GM18870 (cell line): ENCODE results near the gene NPPB.

Source experiments
- ATAC-seq: cut with Tn5 transposase; IDR thresholded peaks from one replicate; pipeline ENCODE4 v1.9.1; 2021; ENCODE audit warnings: moderate library complexity; ENCODE audit not compliant: unreplicated experiment

Gene NPPB

GRCh38 chr1:11881749-11882441 is 23.1 kb upstream of the NPPB start:
- no peak for ATAC-seq

GRCh38 chr1:11880911-11881748 is 22.4 kb upstream of the NPPB start:
- ATAC-seq = no peak

- no peak for ATAC-seq
These were observed 21.4 kb upstream of the NPPB start for GRCh38 chr1:11880181-11880575.

- ATAC-seq = no peak
These were observed 20.8 kb upstream of the NPPB start for GRCh38 chr1:11879311-11880180.

GRCh38 chr1:11878891-11879190 is 20.1 kb upstream of the NPPB start:
- no peak for ATAC-seq

GRCh38 chr1:11878081-11878890 is 19.5 kb upstream of the NPPB start:
- no peak for ATAC-seq

GRCh38 chr1:11877074-11877473 is 18.3 kb upstream of the NPPB start:
- no peak for ATAC-seq

GRCh38 chr1:11875094-11875493 is 16.3 kb upstream of the NPPB start:
- no peak for ATAC-seq

- no peak for ATAC-seq
These were observed 15.9 kb upstream of the NPPB start for GRCh38 chr1:11874624-11875023.

- no peak for ATAC-seq
These were observed 15.5 kb upstream of the NPPB start for GRCh38 chr1:11874258-11874562.

- no peak for ATAC-seq
These were observed 14.9 kb upstream of the NPPB start for GRCh38 chr1:11873395-11874257.

GRCh38 chr1:11872545-11872944 is 13.8 kb upstream of the NPPB start:
- ATAC-seq = no peak

GRCh38 chr1:11869650-11870207 is 11.0 kb upstream of the NPPB start:
- ATAC-seq = no peak

- ATAC-seq = no peak
These were observed 10.4 kb upstream of the NPPB start for GRCh38 chr1:11869104-11869503.

- no peak for ATAC-seq
These were observed 9.7 kb upstream of the NPPB start for GRCh38 chr1:11868331-11868980.

GRCh38 chr1:11862890-11863289 is 4.1 kb upstream of the NPPB start:
- no peak for ATAC-seq

GRCh38 chr1:11860587-11860986 is 1.8 kb upstream of the NPPB start:
- ATAC-seq = no peak

- no peak for ATAC-seq
These were observed 1.3 kb upstream of the NPPB start for GRCh38 chr1:11860083-11860482.
